Measurements from ENCODE around the gene PRKCZ.

Gene PRKCZ

DNA sequence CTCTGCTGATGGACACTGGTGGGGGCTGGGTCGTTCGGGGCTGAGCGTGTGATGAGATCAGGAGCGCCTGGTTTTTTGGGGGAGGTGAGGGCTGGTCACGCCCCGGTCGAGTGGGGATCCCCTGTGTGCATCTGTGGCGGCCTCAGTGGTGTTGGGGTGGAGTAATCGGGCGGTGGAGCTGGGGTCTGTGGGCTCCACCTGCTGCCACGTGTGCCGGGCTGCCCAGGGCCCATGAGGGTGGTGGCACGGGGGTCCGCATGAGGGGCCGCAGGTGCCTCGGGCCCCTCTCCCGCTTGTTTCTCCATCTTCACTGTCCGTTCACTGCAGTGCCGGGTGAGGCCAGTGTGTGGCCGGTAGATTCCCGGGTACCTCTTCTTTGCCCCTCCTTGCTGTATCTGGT lies 17.2 kb downstream of the PRKCZ start:
- DNase-seq (ENCODE audit: low read depth): no peak

DNA sequence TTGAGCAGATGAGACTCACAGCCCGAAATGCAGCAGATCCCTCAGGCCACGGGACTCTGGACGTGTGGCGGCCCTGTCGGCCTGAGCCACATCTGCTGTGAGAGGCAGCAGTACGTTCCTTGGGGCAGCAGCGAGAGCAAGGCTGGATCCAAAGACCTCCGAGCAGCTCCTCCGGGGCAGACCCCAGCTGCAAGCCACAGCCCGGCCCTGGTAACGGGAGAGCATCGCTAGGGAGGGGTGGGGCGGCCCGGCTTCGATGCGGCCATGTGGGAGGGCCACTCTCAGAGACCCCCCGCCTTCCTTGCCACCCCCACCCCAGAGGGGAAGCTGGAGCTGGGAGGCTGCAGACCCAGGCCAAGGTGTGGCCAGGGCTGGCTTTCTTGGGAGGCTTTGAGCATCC lies 17.8 kb downstream of the PRKCZ start:
- no peak for DNase-seq (ENCODE audit: low read depth)

DNA sequence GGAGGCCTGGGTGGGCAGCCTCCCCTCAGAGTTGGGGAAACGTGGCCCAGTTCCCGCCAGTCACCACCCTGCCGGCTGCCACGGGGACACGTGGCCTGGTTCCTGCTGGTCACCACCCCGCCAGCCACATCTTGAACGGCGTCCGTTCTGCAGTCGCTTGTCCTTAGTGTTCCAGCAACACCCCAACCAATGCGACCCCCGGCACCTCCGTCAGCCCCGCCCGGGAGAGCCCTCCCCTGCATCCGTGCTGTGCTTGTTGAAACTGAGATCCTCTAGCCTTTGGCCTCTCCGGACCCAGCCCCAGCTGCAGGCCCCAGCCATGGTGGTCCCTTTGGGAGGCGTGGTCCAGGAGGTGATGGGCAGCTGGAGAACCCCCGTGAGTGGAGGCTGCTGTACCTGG lies 18.7 kb downstream of the PRKCZ start:
- DNase-seq (ENCODE audit: low read depth): no peak

DNA sequence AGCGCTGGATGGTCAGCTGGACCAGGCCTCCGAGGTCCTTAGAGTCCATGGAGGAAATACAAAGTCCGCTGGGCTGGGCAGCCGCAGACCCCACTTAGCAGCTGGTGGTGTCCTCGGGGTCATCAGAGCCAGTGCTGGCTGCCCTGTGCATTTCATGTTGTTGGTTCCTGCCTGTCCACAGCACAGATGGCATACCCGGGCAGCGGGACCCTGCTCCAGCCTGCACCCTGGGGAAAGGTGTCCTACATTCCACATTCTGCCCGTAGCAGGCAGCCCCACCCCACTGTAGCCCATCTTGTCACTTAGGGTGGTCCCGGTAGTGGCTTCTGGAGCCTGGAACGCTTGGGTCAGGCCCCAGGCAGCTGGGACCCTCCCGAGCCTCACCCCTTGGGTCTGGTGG lies 19.8 kb downstream of the PRKCZ start:
- DNase-seq (ENCODE audit: low read depth): no peak

DNA sequence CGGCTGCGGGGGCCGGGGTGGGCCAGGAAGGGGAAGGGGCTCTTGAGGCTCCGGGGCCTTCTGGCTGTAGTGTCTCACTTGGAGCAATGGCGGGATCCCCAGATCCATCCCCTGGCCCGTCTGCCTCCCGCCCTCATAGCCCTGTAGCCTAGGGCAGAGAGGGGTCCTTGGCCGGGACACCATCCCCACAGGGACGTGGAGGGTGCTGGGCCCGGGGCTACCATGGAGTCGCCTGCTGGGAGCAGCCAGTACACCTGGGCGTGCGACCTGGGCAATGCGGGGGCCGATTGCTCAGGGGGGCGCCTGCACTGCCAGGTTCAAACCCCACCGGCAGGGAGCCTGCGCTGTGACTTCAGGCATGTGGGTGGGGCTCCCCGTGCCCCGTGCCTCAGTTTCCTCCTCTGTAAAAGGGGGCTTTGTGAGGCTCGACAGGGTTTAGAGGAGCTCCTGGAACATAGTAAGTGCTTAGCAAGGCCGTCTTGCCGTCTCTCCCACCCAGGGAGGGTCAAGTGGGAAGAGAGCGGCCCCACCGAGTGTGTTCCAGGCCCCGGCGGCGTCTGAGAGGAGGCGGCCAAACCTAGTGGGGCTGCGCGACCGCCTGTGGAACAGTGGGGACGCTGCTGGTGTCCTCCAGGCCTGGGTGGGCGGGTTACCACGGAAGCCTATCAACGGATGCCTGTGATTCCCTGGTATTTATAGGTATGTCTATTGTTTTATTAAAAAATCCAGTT lies 20.8 kb downstream of the PRKCZ start:
- DNase-seq (ENCODE audit: low read depth): no peak

DNA sequence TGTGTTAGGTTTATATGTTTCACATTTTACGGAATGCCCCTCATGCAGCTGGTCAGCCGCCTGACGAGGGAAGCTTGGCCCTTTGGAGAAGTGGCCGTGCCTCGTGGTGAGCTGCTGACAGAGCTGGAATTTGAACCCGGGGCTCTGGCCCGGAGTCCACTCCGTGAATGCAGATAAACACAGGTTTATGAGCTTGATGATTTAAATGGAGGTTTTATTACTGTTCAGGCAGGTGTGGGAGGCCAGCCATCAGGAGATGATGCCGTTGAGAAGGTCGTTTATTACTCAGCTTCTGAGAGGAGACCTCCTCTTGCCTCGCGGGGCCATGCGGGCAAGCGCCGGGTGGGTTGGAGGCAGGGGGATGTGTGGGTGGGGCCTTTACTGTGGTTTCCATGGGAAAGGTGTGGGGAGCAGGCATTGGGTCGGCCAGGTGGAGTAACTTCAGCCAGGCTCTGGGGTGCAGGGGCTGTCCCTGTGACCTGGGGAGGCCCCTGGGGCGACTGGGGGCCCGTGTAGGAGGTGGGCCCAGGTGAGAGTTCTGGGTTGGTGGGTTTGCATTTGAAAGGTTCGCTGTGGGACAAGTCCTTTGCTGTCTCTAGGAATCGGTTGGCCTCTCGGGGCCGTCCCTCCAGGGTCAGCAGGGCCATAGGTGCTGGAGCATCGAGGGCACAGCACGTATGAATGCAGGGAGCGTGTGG lies 22.0 kb downstream of the PRKCZ start:
- DNase-seq (ENCODE audit: low read depth): no peak

DNA sequence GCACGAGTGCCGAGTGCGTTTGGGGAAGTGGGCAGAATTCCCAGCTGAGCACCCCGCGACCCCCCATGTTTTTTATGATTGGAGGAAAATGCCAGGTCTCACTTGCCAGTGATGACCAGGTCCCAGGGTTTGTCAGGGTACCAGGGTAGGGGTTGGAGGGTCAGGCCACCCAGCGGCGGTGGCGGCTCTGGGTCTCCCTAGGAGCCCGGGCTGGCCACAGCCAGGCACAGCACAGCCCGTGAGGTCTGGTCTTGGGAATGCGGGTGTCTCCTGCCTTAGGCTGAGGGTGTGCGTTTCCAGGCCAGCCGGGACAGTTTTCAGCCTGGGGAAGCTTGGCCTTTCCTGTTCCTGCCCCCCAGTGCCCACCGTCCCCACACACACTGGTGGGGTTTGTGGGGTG lies 22.7 kb downstream of the PRKCZ start:
- DNase-seq (ENCODE audit: low read depth): no peak

DNA sequence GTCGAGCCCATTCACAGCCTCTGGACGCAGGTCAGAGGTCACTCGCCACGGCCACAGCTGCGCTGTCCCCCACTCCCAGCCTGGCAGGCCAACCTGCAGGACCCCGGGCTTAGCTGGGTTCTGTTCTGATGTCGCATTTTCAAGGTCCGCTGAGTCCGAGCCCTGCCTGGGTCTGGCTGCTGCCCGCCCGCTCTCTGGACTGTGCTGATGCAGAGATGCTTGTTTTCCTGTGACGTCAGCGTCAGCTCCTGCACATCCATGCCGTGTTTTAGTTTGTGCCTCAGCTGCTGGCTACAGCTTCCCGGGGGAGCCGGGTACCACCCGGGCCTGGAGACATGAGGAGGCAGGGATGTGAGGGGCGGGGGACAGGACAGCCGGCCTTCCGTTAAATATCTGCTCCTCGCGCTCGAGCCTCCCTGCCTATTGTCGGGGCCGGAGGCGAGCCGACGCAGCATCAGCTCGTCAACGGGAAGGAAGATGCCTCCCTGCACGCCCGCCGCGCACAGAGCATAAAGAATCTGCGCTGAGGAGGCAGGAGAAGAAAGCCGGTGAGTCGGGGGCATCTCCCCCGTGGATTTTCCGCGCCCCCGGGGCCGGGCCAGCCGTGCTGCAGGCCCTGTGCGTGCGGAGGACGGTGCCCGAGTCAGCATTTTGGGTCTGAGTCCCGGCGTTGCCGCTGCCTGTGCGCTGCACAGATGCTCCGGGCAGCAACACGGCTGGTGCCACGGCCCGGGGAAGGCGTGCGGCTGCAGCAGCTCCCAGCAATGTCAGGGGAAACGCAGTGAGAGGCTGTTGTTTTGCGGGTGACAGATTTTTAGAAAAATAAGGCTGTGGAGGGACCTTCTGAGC lies 23.4 kb downstream of the PRKCZ start:
- no peak for DNase-seq (ENCODE audit: low read depth)

DNA sequence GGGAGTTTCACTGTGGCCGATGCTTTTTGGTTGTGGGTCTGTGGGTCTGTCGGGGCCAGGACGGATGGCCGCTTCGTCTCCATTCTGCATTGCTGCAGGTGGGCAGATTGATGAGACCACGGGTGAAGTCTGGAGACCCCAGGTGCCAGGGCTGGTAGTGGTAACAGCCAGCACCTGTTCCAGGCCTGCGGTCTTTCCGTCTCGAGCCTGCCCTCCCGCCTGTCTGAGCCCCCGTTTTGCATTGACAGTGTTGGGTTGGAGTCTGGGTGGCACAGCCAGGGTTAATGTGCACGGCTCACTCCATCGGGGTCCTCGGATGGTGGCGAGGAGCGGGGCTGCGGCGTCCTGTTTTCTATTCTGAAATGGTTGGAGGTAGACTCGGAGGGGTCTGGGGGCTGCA lies 24.2 kb downstream of the PRKCZ start:
- no peak for DNase-seq (ENCODE audit: low read depth)

DNA sequence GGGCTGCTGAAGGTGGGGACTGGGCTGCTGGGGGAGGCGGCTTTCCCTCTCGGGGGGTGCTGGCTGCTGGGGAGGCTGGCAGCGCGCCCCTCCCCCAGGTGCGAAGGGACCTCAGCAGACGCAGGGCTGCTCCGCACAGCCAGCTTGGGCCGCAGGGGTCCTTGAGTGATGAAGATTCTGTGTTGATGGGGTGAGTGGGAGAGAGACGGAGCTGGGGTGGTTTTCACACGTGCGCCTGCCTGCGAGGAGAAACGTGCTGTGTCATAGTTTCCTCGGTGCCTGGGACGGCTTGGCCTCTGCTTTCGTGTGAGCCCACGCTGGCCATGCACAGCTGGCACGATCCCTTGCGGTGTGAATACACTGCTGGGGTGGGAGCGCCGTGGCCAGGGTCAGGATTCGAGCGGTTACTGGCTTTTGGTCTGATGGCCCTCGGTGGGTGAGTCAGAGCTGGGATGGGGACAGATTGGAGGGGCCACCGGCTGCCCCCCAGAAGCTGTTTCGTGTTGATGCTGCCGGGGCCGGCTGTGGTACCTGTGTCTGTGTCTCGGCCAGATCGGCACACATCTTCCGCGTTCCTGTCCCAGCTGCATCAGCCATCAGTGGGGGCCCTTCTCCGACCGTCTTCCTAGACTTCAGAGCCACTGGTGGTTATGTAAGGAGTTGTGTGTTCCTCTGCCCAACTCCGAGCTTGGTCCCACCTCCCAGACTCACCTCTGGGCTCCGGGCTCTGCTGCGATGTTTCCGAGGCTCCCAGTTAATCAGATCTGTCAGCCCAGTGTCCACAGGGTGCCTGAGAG lies 24.9 kb downstream of the PRKCZ start:
- no peak for DNase-seq (ENCODE audit: low read depth)

DNA sequence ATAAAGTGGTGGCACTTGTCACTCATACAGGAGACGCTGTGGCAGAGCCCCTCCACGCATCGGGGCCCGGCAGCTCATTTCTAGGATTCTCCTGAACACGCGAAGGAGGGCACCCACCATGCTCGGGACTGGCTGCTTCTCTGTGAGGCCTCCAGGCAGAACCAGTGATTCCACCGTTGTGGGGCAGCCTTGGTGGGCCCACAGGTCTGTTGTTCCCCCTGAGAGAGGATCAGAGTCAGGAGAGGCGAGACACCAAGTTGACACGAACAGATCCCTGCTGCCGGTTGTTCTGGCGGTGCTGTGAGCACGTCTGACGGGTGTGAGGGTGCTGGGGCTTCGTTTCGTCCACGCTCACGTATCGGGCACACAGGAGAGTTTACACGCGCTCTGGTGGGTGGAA lies 26.6 kb downstream of the PRKCZ start:
- DNase-seq (ENCODE audit: low read depth): no peak

DNA sequence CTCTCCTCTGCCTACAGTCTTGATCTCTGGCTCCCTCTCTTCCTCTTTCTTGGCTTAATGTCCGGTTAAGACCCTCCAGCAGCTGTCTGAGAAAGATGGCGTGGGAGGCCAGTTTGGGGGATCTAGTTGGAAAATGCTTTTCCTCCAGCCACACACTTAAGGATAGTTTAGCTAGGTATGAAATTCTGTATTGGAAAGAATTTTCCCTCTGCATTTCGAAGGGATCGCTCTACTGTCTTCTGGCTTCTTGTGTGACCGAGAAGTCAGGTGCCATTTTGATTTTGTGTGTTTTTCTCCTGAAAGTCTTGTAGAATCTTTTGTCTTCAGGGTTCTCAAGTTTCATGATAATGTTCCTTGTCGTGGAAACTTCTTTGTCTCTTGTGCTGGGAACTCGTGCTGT lies 28.0 kb downstream of the PRKCZ start:
- DNase-seq (ENCODE audit: low read depth): no peak

DNA sequence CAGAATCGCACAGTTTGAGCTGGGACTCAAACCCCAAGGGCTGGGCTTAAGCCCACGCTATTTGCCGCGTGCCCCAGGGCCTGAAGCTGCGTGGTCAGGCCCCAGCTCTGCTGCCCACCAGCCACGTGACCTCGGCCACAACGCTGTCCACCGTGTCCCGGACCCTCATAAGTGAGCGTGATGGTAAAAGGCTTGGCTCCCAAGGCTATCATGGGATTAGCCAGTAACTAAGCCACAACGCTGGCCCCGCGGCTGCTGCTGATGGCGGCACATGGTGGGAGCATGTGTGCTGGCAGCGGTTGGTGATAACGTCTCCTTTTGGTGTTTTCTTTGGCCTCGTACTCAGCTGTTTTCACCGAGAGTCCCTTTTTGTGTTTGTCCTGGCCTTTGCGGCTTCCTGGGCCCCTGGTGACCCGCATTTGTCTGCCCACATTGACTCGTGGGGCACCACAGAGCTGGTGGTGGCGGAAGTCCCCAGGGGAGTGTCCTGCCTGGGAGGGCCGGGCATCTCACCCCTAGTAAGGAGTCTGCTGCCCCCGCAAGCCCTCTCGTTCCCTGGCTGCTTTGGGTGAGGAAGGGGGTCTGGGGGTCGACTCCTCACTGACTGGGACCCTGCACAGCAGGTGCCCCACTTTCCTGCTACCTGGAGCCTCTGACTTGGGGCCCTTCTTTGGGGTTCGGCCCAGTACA lies 29.3 kb downstream of the PRKCZ start:
- no peak for DNase-seq (ENCODE audit: low read depth)

DNA sequence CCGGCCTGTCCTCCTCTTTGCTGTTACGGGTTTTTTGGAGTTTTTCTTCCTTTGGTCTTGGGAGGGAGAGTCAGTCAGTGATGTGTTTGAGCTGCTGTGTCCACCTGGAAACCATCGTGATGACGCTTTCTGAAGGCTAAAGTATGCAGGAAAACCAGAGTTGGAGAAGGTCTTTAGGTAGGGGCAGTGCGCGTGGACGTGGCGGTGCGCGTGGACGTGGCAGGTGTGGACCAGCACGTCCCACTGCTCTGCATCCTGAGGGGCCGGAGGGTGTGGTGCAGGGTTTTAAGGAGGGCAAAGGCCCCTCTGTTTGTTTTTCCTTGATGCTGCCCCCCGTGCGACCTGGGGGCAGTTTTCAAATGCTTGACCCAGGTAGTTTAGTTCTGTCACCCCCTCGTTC lies 29.9 kb downstream of the PRKCZ start:
- DNase-seq (ENCODE audit: low read depth): no peak

DNA sequence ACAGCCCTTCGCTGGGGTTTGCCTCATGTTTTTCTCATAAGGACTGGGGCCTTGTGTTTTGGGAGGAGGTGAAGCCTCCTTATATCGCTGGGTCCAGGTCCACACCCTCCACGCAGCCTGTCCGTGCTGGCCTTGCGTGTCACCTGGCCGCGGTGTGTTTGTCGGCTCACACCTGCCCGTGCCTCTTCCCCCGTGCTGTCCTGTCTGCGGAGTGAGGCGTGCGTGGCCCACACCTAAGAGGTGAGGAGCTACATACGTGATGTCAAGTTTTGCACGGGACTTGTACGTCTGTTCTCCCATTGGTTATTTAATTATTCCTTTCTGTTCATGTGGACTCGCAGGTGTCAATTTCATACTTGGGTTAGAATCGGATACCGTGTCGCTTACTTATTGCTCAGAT lies 30.7 kb downstream of the PRKCZ start:
- DNase-seq (ENCODE audit: low read depth): no peak

DNA sequence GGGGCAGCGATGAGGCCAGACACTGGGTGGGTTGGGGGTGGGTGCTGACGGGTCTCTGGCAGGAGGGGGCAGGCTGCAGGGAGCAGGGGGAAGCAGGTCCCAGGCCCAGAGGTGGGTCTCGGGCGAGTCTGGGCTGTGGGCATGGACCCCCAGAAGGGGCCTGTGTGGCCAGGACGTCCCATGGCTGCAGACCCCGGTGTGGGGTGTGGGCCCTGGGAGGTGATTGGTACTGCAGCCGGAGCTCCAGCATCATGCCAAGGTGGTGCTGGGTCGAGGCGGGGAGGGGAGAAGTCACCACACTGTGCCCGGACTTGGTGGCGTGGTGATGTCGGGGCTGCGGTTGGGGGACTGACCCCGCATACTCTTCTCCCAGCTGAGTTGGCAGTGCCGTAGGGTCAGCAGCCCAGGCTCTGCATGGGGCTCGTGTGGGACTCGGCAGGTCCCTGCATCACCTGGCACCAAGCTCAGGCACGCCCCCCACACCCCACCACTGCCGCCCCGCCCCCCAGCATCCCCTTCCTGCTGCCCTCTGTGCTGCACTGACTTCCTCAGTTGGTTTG lies 31.2 kb downstream of the PRKCZ start:
- no peak for DNase-seq (ENCODE audit: low read depth)

DNA sequence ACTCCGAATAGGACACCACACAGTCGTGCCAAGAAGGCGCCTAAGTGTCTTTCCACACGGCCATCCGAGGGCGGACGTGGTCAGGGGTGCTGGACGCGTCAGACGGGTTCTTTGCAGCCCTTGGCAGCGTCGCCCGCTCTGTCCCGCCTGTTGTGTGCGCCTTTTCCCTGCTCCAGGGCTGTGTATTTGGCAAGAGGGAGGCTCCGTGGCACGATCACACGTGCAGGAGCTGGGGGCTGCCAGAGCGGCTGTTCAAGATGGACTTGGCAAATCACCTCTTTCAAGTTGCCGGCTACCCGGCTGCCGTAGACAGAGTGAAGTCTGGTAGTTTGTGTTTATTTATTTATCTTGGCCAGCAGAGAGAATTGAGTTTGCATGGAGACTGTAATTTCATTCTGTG lies 31.9 kb downstream of the PRKCZ start:
- DNase-seq (ENCODE audit: low read depth): no peak

DNA sequence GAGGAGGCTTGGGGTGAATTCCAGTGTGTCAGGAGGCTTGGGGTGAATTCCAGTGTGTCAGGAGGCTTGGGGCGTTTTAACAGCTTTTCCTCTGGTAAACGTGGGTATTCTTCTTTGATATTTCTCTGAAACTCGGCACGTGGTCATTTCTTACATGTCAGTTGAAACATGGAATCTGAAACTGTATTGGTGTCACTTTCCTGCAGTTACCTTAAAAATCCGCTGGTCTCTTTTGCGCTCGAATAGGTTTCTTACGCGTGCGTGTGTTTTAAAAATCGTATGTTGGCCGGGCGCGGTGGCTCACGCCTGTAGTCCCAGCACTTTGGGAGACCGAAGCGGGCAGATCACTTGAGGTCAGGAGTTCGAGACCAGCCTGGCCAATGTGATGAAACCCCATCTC lies 33.5 kb downstream of the PRKCZ start:
- DNase-seq (ENCODE audit: low read depth): no peak

DNA sequence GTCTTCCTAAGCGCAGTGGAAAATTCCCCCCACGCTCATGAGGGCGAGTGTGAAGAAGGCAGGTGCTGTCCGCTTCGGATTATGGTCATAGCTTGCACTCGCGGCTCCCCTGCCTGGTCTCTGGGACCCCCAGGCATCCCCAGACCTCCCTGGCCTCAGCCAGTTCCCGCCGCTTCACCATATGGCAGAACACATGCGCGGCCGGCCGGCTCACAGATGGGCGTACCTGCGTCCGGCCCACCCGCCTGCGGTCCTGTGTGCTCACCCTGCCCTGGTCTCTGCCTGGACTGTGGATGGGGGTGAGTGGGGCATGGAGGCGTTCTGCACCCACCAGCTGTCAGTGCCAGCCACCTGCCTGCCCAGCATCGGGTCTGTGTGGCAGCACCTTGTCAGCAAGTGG lies 34.1 kb downstream of the PRKCZ start:
- DNase-seq (ENCODE audit: low read depth): no peak

DNA sequence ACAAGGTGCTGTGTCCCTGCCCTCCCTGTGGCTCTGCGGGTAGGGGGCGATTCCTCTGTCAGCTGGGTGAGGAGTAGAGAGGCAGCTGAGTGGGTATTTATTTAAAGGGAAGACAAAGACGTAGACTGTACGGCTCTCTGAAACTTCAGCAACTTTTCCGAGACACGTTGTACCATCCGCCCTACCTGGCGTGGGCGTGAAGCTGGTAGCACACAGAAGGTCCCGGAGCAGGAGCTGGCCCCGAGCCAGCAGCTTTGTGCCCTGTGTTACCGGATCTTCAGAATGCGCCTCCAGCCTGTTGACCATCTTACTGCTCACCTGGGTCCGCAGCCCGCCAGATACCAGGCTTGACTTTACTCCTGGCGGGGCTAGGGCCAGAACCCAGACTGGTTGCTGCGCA lies 34.9 kb downstream of the PRKCZ start:
- DNase-seq (ENCODE audit: low read depth): no peak

DNA sequence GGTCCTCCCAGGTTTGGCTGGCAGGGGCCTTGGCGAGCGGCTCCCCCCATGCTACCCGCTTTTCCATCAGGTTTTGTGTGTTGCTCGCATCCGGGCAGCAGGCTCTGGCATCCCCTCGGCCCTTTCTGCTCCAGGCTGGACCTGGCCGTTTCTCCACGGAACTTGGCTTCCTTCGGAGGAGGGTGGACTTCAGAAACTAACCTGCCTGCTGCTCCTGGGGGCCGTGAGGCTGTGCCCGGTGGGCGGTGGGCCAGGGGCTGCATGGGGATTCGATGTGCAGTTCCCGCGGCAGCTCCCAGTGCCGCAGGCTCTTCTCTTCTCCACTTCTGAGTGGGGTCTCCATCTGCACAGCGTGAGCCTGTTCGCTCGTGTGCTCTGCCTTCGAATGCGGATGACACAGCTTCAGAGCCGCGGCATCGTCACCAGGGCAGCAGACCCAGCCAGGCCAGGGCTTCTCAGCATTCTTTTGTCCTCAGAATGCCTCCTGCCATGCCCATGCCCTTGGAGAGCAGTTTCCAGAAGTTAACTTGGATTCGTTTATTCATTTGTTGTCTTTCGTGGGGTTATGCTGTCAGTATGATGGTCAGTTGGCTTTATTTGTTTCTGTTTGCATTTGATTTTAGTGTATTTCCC lies 36.4 kb downstream of the PRKCZ start:
- no peak for DNase-seq (ENCODE audit: low read depth)
